Muscle of back (tissue), 13 donors: Measurements from ENCODE around the gene AP1S1. TPM values are rescaled to one million over a fixed set of nuclear protein-coding genes. Genes with fewer than 3 reads are reported as not detected.
A peak's percentile ranks its signal among the peaks of the same experiment; 100 is the strongest.
"Not testable (repeated sequence)": the region's sequence is repeated elsewhere in the genome, so short reads cannot be mapped to it uniquely, and the experiment has no call there.

ENCODE experiments used
- DNase-seq, 3 donors: peaks; one replicate each; pipeline versions ENCODE4 v3.0.0 to v3.0.0-alpha.2; 2013
- long read RNA-seq, 9 donors: transcript quantifications; one replicate each; lab custom pipeline, GENCODE V29; 2026
- polyA plus RNA-seq, 10 donors: library from polyadenylated mRNA; unstranded; fragments of 120-200 nt; gene quantifications; one replicate each; pipeline ENCODE4 v1.2.1, GENCODE V29; 2013; ENCODE audit not compliant: insufficient read length in 10 of 10

The AP1S1 gene
- 10 to 100 TPM; 17.0 to 43.3 (median 22.1) TPM for polyA plus RNA-seq
- long read RNA-seq, donor 1, partial matches to known transcripts = 0 of 2 reads
- long read RNA-seq, donor 1, other reads (novel, unspliced or antisense) = 0 of 2 reads
- long read RNA-seq, donor 2, partial matches to known transcripts = 0 of 2 reads
- long read RNA-seq, donor 2, other reads (novel, unspliced or antisense) = 0 of 2 reads
- long read RNA-seq, donor 3 = 0 reads
- long read RNA-seq, donor 4, partial matches to known transcripts = 0 of 2 reads
- long read RNA-seq, donor 4, other reads (novel, unspliced or antisense) = 0 of 2 reads
- long read RNA-seq, donor 5, transcript AP1S1-201 (5 exons, 1,303 nt) = major isoform, 7 of 8 reads
- long read RNA-seq, donor 5, partial matches to known transcripts = 0 of 8 reads
- long read RNA-seq, donor 5, other reads (novel, unspliced or antisense) = 0 of 8 reads
- long read RNA-seq, donor 6, partial matches to known transcripts = 0 of 3 reads
- long read RNA-seq, donor 6, other reads (novel, unspliced or antisense) = 0 of 3 reads
- long read RNA-seq, donor 7, transcript AP1S1-201 (5 exons, 1,303 nt) = major isoform, 9 of 9 reads
- long read RNA-seq, donor 7, partial matches to known transcripts = 0 of 9 reads
- long read RNA-seq, donor 7, other reads (novel, unspliced or antisense) = 0 of 9 reads
- long read RNA-seq, donor 8, partial matches to known transcripts = 0 of 3 reads
- long read RNA-seq, donor 8, other reads (novel, unspliced or antisense) = 0 of 3 reads
- long read RNA-seq, donor 9, partial matches to known transcripts = 0 of 1 reads
- long read RNA-seq, donor 9, other reads (novel, unspliced or antisense) = 0 of 1 reads

- peak; percentile 94 to 97 (median 95) for DNase-seq
Observed at GRCh38 chr7:101153969-101154692, at the start of gene AP1S1. Gene AP1S1, plus strand, starts transcription at chr7:101154476. Its CDS starts 39 bp downstream, at chr7:101154515.

DNA sequence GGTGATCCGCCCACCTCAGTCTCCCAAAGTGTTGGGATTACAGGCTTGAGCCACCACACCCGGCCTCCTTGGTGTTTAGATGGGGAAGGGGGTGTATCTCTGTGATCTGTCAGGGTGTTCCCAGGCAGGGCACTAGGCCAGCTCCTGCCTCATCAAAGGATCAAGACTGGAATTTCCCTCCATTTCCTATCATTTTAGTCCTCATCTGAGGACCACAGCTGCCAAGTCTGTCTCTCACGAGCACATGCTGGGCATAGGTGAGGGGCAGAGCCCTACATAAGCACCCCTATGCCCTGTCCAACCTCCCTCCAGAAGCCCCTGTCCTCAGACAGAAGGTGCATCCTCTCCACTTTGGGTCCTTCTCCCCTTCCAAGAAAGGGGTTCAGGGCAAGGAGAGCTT lies 49.5 kb upstream of the AP1S1 start:
- DNase-seq = no peak

DNA sequence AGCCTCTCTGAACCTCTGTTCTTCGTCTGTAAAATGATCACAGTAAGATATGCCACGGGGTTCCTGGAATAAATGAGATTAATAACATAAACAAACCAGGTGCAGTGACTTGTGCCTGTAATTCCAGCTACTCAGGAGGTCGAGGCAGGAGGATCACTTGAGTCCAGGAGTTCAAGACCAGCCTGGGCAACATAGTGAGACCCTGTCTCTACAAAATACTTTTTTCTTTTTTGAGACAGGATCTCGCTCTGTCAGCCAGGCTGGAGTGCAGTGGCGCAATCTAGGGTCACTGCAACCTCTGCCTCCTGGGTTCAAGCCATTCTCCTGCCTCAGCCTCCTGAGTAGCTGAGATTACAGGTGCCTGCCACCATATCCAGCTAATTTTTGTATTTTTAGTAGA lies 49.0 kb upstream of the AP1S1 start:
- DNase-seq = not testable (repeated sequence)

- DNase-seq = no peak
Observed at GRCh38 chr7:101106386-101106785, 47.9 kb upstream of the AP1S1 start.

DNA sequence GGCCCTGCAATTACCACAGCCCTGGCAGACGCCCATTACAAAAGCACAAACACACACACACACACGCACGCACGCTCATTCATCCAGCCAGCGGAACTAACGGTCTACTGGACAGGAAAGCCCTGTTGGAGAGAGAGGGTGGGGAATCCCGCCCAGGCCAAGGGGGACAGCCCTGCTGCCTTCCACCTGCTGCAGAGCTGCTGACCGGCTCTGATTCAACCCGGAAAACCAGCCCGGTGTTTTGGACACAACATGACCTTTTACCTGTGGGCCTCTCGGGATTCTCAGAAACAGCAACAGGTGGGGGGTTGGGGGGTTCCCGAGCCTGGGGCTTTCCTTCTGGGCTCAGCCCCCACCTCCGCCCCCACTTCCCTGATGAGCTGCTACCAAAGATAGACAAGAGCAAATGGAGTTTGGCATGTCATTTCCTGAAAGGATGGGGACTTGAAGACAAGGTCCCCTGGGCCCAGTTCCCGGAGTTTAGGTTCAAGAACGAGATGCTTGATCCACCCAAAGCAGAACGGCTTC lies 45.9 kb upstream of the AP1S1 start:
- peak in 2 of 3 donors; percentile 44 to 59 for DNase-seq

DNA sequence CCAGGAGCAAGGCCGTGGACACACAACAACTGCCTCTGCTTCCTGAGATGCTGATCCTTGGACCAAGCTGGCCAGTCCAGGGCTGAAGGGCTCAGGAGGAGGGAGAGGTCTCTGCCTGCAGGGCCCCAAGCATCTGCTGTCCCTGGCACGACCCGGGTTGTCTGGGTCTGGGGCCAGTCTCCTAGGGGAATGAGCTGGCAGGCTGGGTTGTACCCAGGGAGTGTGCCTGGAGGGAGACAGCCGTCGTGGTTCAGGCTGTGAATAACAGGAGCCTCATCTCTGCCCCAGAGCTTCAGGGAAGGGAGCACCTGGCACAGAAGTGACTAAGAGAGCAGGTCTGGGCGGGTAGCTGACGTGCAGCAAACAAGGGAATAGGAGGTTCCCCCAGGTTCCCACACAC lies 45.3 kb upstream of the AP1S1 start:
- no peak for DNase-seq

DNA sequence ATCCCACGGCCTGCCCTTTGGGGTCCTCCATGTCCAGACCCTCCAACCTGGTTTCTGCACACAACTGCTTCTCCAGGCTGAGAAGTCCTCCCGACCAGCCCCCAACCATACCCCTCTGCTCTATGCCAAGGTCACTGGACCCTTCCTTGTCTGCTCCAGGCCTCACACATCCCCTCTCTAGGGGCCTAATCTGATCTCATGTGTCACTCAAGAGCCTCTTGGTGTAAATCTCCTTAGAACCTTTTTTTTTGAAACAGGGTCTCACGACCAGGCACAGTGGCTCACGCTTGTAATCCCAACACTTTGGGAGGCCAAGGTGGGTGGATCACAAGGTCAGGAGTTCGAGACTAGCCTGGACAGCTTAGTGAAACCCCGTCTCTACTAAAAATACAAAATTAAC lies 44.9 kb upstream of the AP1S1 start:
- no peak for DNase-seq

DNA sequence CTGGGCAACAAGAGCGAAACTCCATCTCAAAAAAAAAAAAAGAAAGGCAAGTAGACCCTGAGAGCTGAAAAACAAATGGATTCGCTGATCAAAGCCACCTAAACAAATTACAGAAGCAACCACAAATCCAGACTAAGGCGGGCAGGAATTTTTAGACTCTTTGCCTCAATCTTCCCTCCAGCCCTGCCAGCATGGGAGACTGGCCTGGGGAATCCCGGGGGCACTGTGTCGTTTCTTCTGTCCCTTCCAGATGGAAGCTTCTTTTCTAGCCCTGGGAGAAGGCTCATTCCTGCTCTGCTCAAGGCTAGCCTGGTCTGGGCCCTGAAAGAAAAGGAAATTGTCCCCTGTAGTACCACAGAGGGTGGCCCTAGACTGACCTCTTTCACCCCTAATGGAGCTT lies 43.0 kb upstream of the AP1S1 start:
- no peak for DNase-seq

GRCh38 chr7:101112233-101112632 lies 42.0 kb upstream of the AP1S1 start:
- DNase-seq = peak in 1 of 3 donors; percentile 61

DNA sequence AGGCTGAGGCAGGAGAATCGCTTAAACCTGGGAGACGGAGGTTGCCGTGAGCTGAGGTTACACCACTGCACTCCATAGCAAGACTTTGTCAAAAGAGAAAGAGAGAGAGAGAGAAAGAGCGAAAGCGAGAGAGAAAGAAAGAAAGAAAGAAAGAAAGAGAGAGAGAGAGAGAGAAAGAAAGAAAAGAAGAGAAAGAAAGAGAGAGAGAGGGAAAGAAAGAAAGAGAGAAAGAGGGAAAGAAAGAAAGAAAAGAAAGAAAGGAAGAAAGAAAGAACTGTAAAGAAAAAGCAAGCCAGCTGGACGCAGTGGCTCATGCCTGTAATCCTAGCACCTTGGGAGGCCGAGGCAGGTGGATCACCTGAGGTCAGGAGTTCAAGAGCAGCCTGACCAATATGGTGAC lies 41.1 kb upstream of the AP1S1 start:
- not testable (repeated sequence) for DNase-seq

DNA sequence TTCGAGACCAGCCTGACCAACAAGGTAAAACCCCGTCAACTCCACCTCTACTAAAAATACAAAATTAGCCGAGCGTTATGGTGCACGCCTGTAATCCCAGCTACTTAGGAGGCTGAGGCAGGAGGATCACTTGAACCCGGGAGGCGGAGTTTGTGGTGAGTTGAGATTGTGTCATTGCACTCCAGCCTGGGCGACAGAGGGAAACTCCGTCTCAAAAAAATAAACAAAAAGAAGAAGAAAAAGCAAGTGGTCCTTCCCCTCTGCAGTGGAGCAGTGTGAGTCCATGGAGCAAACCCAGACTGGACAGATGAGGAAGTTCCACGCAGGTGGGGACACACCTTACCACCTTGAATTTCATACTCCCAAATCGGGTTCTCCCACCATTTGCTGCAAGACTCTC lies 40.4 kb upstream of the AP1S1 start:
- DNase-seq = no peak

DNA sequence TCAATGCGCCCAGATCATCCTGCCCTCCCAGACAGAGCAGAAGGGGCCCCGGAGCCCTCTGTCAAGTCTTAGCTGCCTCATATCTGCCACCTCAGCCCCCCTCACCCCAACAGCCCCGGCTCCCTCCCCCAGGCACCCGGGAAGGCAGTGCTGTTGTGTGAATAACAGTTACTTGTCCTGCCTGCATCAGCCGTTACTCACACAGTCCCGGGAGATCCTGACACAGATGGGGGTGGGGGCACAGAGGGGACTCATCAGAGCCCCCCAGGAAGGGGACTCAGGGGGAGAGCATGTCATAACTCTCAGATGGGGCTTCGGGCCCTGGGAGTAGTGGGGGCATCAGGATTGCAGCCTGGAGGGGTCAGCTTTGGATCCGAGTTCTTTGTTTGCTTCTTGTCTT lies 39.8 kb upstream of the AP1S1 start:
- no peak for DNase-seq

DNA sequence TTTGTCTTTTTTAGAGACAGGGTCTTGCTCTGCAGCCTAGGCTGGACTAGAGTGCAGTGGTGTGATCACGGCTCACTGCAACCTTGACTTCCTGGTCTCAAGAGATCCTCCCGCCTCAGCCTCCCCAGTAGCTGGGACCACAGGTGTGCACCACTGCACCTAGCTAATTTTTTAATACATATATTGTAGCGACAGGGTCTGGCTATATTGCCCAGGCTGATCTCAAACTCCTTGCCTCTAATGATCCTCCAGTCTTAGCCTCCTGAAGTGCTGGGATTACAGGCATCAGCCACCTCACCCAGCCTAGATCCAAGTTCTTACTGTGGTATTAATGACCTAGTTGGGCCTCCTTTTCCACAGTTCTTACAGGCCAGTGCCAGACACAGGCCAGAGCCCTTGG lies 39.1 kb upstream of the AP1S1 start:
- no peak for DNase-seq

- no peak for DNase-seq
Observed at GRCh38 chr7:101116898-101117297, 37.4 kb upstream of the AP1S1 start.

DNA sequence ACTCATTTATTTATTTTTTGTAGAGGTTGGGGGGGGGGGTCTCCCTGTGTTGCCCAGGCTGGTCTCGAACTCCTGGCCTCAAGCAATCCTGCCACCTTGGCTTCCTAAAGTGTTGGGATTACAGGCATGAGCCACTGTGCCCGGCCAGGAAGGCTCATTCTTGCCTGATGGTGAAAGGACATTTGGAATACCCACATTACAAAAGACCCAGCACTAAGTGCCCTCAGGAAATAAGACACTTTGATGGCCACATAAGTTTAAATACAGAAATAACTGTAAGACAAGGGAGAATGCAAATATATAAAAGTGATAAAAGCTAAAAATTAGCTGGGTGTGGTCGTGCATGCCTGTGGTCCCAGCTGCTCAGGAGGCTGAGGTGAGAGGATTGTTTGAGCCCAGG lies 35.4 kb upstream of the AP1S1 start:
- DNase-seq = no peak

GRCh38 chr7:101119876-101120275 lies 34.4 kb upstream of the AP1S1 start:
- DNase-seq = no peak

DNA sequence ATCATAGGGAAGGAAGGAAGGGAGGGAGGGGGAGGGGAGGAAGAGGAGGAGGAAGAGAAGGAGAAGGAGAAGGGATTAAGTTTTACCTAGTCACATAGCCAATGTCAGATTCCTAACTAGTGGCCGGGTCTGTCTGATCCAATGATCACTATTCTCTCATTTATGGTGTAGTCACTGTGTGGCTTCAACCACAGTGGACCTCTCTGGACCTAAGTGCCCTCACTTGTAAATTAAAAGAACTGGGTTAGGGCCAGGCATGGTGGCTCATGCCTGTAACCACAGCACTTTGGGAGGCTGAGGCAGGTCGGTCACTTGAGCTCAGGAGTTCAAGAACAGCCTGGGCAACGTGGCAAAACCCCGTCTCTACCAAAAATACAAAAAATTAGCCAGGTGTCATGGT lies 34.0 kb upstream of the AP1S1 start:
- DNase-seq = no peak

DNA sequence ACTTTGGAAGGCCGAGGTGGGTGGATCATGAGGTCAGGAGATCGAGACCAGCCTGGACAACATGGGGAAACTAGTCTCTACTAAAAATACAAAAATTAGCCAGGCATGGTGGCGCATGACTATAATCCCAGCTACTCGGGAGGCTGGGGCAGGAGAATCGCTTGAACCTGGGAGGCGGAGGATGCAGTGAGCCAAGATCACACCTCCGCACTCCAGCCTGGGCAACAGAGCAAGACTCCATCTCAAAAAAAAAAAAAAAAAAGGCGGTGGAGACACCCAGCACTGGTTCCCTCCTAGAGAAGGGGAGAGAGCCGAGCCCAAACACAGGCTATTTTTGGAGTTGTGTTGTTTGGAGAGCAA lies 32.7 kb upstream of the AP1S1 start:
- DNase-seq = not testable (repeated sequence)

DNA sequence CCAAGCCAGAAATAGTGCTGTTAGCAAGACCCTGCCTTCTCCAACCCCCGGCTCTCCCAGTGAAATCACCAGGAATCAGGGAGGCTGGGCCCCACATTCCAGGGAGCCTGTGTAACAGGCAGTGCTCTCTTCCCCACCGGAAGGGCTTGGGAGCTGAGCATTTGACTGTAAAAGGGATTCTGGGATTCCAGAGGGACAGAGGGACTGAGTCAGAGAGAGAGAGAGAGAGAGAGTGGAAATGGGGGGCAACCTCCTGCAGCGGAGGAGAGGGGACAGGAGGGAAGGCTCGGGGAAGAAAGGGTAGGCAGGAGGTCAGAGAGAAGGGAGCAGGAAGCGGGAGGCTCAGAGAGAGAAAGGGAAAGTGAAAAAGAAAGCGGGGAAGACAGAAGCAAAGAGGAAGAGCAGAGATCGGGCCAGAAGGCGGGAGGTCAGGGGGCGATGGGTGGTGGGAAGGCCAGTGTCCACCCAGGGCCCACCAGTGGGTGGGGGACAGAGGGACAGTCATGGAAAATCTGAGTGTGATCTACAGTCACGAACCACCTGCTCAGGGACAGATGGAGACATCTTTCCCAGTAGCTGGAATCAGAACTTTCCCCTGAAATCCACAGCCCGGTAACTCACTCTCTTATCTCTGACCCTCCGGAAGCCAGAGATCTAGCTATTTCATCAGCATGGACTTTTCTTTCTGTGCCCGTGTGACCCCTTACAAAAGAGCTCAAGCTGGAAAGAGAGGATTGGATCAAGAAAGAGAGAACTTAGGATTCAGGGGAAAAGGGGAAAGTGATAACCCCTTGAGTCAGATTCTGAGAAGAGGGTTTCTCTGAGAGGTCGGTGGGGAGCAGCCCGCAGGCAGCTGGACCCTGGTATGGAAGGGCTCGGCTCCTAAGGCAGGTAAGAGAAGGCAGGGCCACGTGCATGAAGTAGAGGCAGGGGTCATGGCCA lies 32.0 kb upstream of the AP1S1 start:
- DNase-seq = peak; percentile 94 to 99 (median 97)

GRCh38 chr7:101122933-101123702 lies 31.2 kb upstream of the AP1S1 start:
- DNase-seq = no peak
